Fibroblast of skin of right quadriceps (primary cell): Measurements from ENCODE around the gene DNASE1.

ENCODE experiments used
- DNase-seq: peaks from one replicate; pipeline ENCODE4 v3.0.0-alpha.2; 2013

Gene DNASE1

GRCh38 chr16:3701531-3701930, 47.0 kb downstream of the DNASE1 start:
- DNase-seq, result no peak

- no peak for DNase-seq
These were observed 47.6 kb downstream of the DNASE1 start for GRCh38 chr16:3702082-3702481.

- no peak for DNase-seq
These were observed 51.9 kb downstream of the DNASE1 start for GRCh38 chr16:3706253-3707012.
